ENCODE measurements around the gene CCNG2. TPM values are rescaled to one million over a fixed set of nuclear protein-coding genes. Genes with fewer than 3 reads are reported as not detected.
A peak's percentile ranks its signal among the peaks of the same experiment; 100 is the strongest.

CCNG2 gene
- total and polyA plus RNA-seq, 5 experiments from 2014 or later = 10.2 to 38.1 (median 15.3) TPM

DNA sequence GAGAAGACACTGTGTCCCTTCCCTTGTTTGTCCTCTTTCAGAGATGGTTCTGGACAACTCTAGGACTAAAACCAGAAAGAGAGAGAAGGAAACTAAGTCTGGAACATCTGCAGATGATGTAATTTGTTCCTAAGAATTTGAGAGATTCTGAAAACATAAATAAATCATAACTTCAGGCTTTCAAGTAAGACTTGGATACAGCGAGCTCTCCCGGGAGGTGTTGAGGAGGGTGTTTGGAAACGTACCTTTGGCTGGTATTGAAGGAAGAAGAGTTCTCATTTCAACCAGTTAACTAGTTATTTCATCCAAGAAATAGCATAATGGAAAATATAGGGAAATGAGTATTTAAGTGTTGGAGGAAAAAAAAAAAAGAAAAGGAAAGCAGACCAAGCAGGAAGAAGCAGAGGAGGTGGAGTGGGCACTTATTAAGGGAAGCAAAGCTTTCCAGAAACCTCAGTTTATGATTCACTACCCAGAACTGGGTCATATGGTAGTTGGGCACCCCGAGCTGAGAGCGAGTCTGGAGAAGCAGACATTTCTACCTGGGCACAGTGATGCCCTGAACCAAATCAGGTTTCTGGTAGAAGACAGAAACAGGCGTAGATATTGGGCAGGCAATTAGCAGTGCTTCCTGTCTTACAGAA, 26.9 kb downstream of the CCNG2 start:
- ATAC-seq (no peak), DNase-seq (no peak)
- POLR2A ChIA-PET = no interaction called here
- no peak overlapping the region for H3K4me3 Mint-ChIP-seq
- H3K27ac Mint-ChIP-seq = peak overlapping the region in 1 of 10 donors; percentile 24
- no peaks in the 10 kb centered on the region for H3K9me3 Mint-ChIP-seq
- H3K4me1 Mint-ChIP-seq = no peaks in the 10 kb centered on the region
- H3K36me3 Mint-ChIP-seq = no peaks in the 10 kb centered on the region
- peaks cover 0 to 3% (median 0%) of the 10 kb centered on the region in 5 donors for H3K27me3 Mint-ChIP-seq

- ATAC-seq = no peak
- DNase-seq = no peak
- no peaks in the 10 kb centered on the region for H3K36me3 Mint-ChIP-seq
- no peaks in the 10 kb centered on the region for H3K9me3 Mint-ChIP-seq
- POLR2A ChIA-PET = interaction anchor here (1.1 kb wide), 1 partner anchor 9 kb away, joined by 3 read pairs; no protein-coding TSS in a partner anchor
- no peaks in the 10 kb centered on the region for H3K4me1 Mint-ChIP-seq
- no peak overlapping the region for H3K27ac Mint-ChIP-seq
- no peak overlapping the region for H3K4me3 Mint-ChIP-seq
- peaks cover 0 to 2% (median 0%) of the 10 kb centered on the region in 5 donors for H3K27me3 Mint-ChIP-seq
Measured at GRCh38 chr4:77184974-77185373, 28.0 kb downstream of the CCNG2 start.

GRCh38 chr4:77185686-77186085, 28.7 kb downstream of the CCNG2 start:
- no peaks in the 10 kb centered on the region for H3K4me1 Mint-ChIP-seq
- H3K27ac Mint-ChIP-seq = no peak overlapping the region
- POLR2A ChIA-PET = interaction anchor here (1.1 kb wide), 1 partner anchor 9 kb away, joined by 3 read pairs; no protein-coding TSS in a partner anchor
- DNase-seq (no peak), ATAC-seq (no peak)
- no peaks in the 10 kb centered on the region for H3K9me3 Mint-ChIP-seq
- peaks cover 0 to 2% (median 0%) of the 10 kb centered on the region in 5 donors for H3K27me3 Mint-ChIP-seq
- no peak overlapping the region for H3K4me3 Mint-ChIP-seq
- no peaks in the 10 kb centered on the region for H3K36me3 Mint-ChIP-seq

DNA sequence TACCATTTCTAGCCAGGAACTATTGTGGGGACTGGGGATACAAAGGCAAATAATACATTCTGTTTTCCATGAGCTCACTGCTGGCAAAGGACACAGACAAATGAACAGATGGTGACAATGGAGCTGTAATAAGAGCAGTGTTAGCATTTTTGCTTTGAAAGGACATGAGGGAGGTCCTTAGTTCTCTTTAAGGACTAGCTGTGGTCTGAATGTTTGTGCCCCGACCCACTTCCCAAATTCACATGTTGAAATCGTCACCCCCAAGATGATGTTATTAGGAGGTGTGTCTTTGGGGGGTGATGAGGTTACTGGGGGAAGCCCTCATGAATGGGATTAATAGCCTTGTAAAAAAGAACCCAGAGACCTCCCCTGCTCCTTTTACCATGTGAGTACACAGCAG, 30.3 kb downstream of the CCNG2 start:
- Mint-ChIP-seq H3K4me3 (no peak overlapping the region), H3K36me3 (no peaks in the 10 kb centered on the region), H3K9me3 (no peaks in the 10 kb centered on the region), H3K4me1 (peaks cover 0 to 2% (median 0%) of the 10 kb centered on the region in 4 donors), H3K27ac (no peak overlapping the region), H3K27me3 (peaks cover 0 to 2% (median 0%) of the 10 kb centered on the region in 5 donors)
- DNase-seq (no peak), ATAC-seq (no peak)
- POLR2A ChIA-PET = interaction anchor here (0.6 kb wide), 1 partner anchor 24 kb away, joined by 3 read pairs; no protein-coding TSS in a partner anchor

GRCh38 chr4:77188498-77189220, 31.7 kb downstream of the CCNG2 start:
- Mint-ChIP-seq H3K9me3 (no peaks in the 10 kb centered on the region), H3K4me3 (no peak overlapping the region), H3K4me1 (peaks cover 6 to 10% (median 7%) of the 10 kb centered on the region in 4 donors), H3K27me3 (peaks cover 0 to 2% (median 0%) of the 10 kb centered on the region in 5 donors), H3K27ac (peak overlapping the region in 1 of 10 donors; percentile 81), H3K36me3 (no peaks in the 10 kb centered on the region)
- DNase-seq (no peak), ATAC-seq (no peak)
- POLR2A ChIA-PET = no interaction called here

DNA sequence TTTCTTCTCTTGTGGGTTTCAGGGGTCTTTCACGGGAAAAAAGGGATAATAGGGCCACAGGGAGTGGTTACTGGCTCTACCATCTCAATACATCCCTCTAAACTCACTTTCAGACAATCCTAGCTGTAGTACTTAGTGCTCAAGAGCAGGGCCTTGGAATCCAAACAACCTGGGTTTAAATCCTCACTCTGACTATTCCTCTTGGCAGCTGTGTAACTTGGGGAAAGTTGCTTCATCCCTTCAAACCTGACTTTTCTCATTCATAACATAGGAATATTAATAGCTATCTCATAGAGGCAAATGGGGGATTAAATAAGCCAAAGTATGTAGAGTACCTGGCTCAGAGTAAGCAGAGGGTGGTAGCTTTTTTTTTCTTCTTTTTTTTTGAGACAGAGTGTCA, 32.4 kb downstream of the CCNG2 start:
- Mint-ChIP-seq H3K9me3 (no peaks in the 10 kb centered on the region), H3K27me3 (peaks cover 0 to 2% (median 0%) of the 10 kb centered on the region in 5 donors), H3K27ac (peak overlapping the region in 1 of 10 donors; percentile 78), H3K36me3 (no peaks in the 10 kb centered on the region), H3K4me3 (no peak overlapping the region), H3K4me1 (peaks cover 12 to 18% (median 14%) of the 10 kb centered on the region in 4 donors)
- no peak for DNase-seq
- POLR2A ChIA-PET = no interaction called here
- ATAC-seq = no peak

DNA sequence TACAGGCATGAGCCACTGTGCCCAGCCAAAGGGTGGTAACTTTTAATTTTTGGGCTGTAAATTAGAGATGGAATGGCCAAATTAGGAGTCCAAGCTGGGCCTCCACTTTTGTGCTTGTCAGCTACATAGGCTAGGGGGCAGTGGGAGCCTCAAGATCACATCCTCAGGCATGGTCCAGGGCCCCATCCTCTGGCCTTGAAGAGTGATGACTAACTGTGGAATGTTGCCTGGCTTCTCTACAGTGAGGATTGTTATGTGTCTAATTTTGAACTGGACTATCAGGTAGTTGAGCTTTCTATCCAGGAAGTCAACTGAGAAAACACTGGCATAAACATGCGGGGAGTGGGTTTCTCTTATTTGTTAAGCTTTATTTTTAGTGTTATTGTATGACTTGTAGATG, 33.0 kb downstream of the CCNG2 start:
- ATAC-seq (no peak), DNase-seq (no peak)
- Mint-ChIP-seq H3K9me3 (no peaks in the 10 kb centered on the region), H3K27ac (no peak overlapping the region), H3K36me3 (no peaks in the 10 kb centered on the region), H3K4me3 (no peak overlapping the region), H3K4me1 (peaks cover 12 to 24% (median 16%) of the 10 kb centered on the region in 4 donors), H3K27me3 (peaks cover 0 to 2% (median 0%) of the 10 kb centered on the region in 5 donors)
- POLR2A ChIA-PET = no interaction called here

DNA sequence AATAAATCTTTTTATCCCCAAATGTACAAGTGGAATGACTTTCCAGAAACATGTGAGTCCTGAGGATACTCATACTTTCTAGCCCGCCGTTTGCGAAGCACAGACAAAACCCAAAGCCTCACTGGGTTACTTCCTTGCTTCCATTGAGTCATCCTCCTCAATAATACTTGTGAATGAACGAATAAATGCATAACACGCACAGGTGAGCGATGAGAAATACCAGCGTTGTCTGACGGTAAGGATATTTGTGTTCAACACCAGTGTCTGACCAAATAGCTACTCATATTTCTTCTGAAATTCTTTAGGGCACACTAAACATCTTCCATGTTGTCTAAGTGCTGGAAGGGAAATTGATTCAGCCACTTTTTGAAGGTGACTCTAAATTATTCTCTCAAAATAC, 36.0 kb downstream of the CCNG2 start:
- Mint-ChIP-seq H3K4me1 (peaks cover 12 to 41% (median 16%) of the 10 kb centered on the region in 4 donors), H3K27me3 (peaks cover 0 to 2% (median 0%) of the 10 kb centered on the region in 5 donors), H3K4me3 (peak overlapping the region; percentile 84 to 95 (median 91)), H3K36me3 (no peaks in the 10 kb centered on the region), H3K27ac (peak overlapping the region in 9 of 10 donors; percentile 82 to 96 (median 92)), H3K9me3 (no peaks in the 10 kb centered on the region)
- DNase-seq (no peak), ATAC-seq (no peak)
- POLR2A ChIA-PET = interaction anchor here (0.6 to 2.2 kb wide), 5 partner anchors 30 to 627 kb away, joined by 3 to 12 read pairs (median 3); partner anchors contain the start of genes CCNG2 and SEPTIN11

GRCh38 chr4:77193511-77194102, 36.6 kb downstream of the CCNG2 start:
- Mint-ChIP-seq H3K4me1 (peaks cover 12 to 41% (median 16%) of the 10 kb centered on the region in 4 donors), H3K27me3 (peaks cover 0 to 2% (median 0%) of the 10 kb centered on the region in 5 donors), H3K9me3 (no peaks in the 10 kb centered on the region), H3K27ac (peak overlapping the region; percentile 82 to 96 (median 92)), H3K4me3 (peak overlapping the region; percentile 84 to 95 (median 91)), H3K36me3 (no peaks in the 10 kb centered on the region)
- DNase-seq (peak; percentile 41 to 88 (median 70)), ATAC-seq (peak; percentile 99)
- POLR2A ChIA-PET = interaction anchor here (0.6 to 2.2 kb wide), 6 partner anchors 8 to 627 kb away, joined by 3 to 12 read pairs (median 3); partner anchors contain the start of genes CCNG2 and SEPTIN11

- H3K4me3 Mint-ChIP-seq = peak overlapping the region; percentile 84 to 95 (median 91)
- no peaks in the 10 kb centered on the region for H3K36me3 Mint-ChIP-seq
- ATAC-seq (no peak), DNase-seq (no peak)
- H3K27ac Mint-ChIP-seq = peak overlapping the region in 9 of 10 donors; percentile 82 to 96 (median 91)
- no peaks in the 10 kb centered on the region for H3K9me3 Mint-ChIP-seq
- H3K27me3 Mint-ChIP-seq = peaks cover 0 to 2% (median 0%) of the 10 kb centered on the region in 5 donors
- POLR2A ChIA-PET = interaction anchor here (1.1 to 2.2 kb wide), 2 partner anchors 9 to 37 kb away, joined by 3 to 12 read pairs; partner anchors contain the start of gene CCNG2
- H3K4me1 Mint-ChIP-seq = peaks cover 12 to 41% (median 16%) of the 10 kb centered on the region in 4 donors
Measured at GRCh38 chr4:77194366-77194765, 37.4 kb downstream of the CCNG2 start.

- H3K4me1 Mint-ChIP-seq = peaks cover 12 to 41% (median 16%) of the 10 kb centered on the region in 4 donors
- no peaks in the 10 kb centered on the region for H3K36me3 Mint-ChIP-seq
- H3K9me3 Mint-ChIP-seq = no peaks in the 10 kb centered on the region
- peaks cover 0 to 2% (median 0%) of the 10 kb centered on the region in 5 donors for H3K27me3 Mint-ChIP-seq
- no peak overlapping the region for H3K4me3 Mint-ChIP-seq
- POLR2A ChIA-PET = interaction anchor here (1.1 to 2.2 kb wide), 2 partner anchors 10 to 38 kb away, joined by 3 to 12 read pairs; partner anchors contain the start of gene CCNG2
- DNase-seq = no peak
- no peak for ATAC-seq
- H3K27ac Mint-ChIP-seq = no peak overlapping the region
Measured at GRCh38 chr4:77194989-77195388, 38.0 kb downstream of the CCNG2 start.

GRCh38 chr4:77196866-77197265, 39.9 kb downstream of the CCNG2 start:
- H3K4me1 Mint-ChIP-seq = peaks cover 15 to 45% (median 21%) of the 10 kb centered on the region in 4 donors
- H3K36me3 Mint-ChIP-seq = no peaks in the 10 kb centered on the region
- POLR2A ChIA-PET = no interaction called here
- ATAC-seq (no peak), DNase-seq (no peak)
- no peak overlapping the region for H3K4me3 Mint-ChIP-seq
- H3K9me3 Mint-ChIP-seq = no peaks in the 10 kb centered on the region
- no peak overlapping the region for H3K27ac Mint-ChIP-seq
- peaks cover 0 to 1% (median 0%) of the 10 kb centered on the region in 5 donors for H3K27me3 Mint-ChIP-seq

All from naive thymus-derived CD8-positive, alpha-beta T cell (primary cell).